HCT116 (cell line): ENCODE results near the gene C11orf68. TPM values are rescaled to one million over a fixed set of nuclear protein-coding genes. Genes with fewer than 3 reads are reported as not detected.
"Not testable (repeated sequence)": the region's sequence is repeated elsewhere in the genome, so short reads cannot be mapped to it uniquely, and the experiment has no call there.

Experiments
- ATAC-seq: fragments of 200-7000 bp; cut with Tn5 transposase; 2 replicates; pipeline ENCODE4 v1.9.1; 2020; ENCODE audit warnings: mild to moderate bottlenecking, moderate library complexity
- BruUV-seq: library from RNA; stranded (reverse); fragments of 400-500 nt; replicated peaks from 2 replicates; lab custom pipeline; 2021; lab: Mats Ljungman, UMichigan
- CTCF ChIA-PET: fragments of 300-600 bp; sonication (Branson Sonifier 250); formaldehyde crosslinking; loops from one replicate; lab custom pipeline; 2021; ENCODE audit warnings: antibody characterized with exemption; lab: Charles Lee
- POLR2A ChIA-PET: fragments of 300-600, 350-600 bp; sonication (Branson Sonifier 250); formaldehyde crosslinking; loops from one replicate; lab custom pipeline; 2021; ENCODE audit warnings: antibody characterized with exemption; lab: Charles Lee
- RAD21 ChIA-PET, 2 experiments: fragments of 300-600 bp; sonication (Branson Sonifier 250); formaldehyde crosslinking; loops; one replicate each; lab custom pipeline; 2023; ENCODE audit warnings: low total read pairs in 2 of 2; ENCODE audit not compliant: uncharacterized antibody in 2 of 2, unreplicated experiment in 2 of 2, low non-redundant PET in 1 of 2; lab: Charles Lee
- DNase-seq: peaks from one replicate; pipeline ENCODE4 v3.0.0-alpha.2; 2010; ENCODE audit warnings: low read depth, low spot score
- H2AFZ ChIP-seq: fragments of 200-600 bp; shearing (Covaris generic), sonication (generic); 2 replicates; pipeline ENCODE4 v1.6.1; 2017; ENCODE audit warnings: low read depth, mixed run types, mixed read lengths, antibody characterized with exemption, low read length; ENCODE audit not compliant: poor library complexity, severe bottlenecking
- H3K27ac ChIP-seq: 2 replicates; pipeline ENCODE4 v1.5.1; 2012; ENCODE audit warnings: low read depth, low read length
- H3K27me3 ChIP-seq: fragments of 200-600 bp; sonication (generic); 2 replicates; pipeline ENCODE4 v1.6.1; 2016; ENCODE audit warnings: mixed run types, low read length, mixed read lengths; ENCODE audit not compliant: insufficient read depth
- H3K36me3 ChIP-seq, 2 experiments: fragments of 200-500 bp in 1 of 2; fragments of 200-600 bp in 1 of 2; sonication (Bioruptor generic) in 1 of 2; sonication (generic) in 1 of 2; 2 replicates each; pipeline versions ENCODE4 v1.5.1 to v1.6.1; 2014 to 2016; ENCODE audit warnings: low read length in 2 of 2, inconsistent platforms in 1 of 2, mixed read lengths in 1 of 2, mixed run types in 1 of 2; ENCODE audit not compliant: insufficient read depth in 2 of 2, control insufficient read depth in 1 of 2
- H3K4me1 ChIP-seq, 2 experiments: fragments of 200-600 bp in 1 of 2; sonication (generic) in 1 of 2; 2 replicates each; pipeline versions ENCODE4 v1.5.1 to v1.6.1; 2012 to 2017; ENCODE audit warnings: low read length in 2 of 2, inconsistent platforms in 1 of 2, mild to moderate bottlenecking in 1 of 2, mixed read lengths in 1 of 2, mixed run types in 1 of 2, moderate library complexity in 1 of 2; ENCODE audit not compliant: insufficient read depth in 2 of 2, control insufficient read depth in 1 of 2
- H3K4me2 ChIP-seq: fragments of 200-600 bp; sonication (generic); 2 replicates; pipeline ENCODE4 v1.6.1; 2017; ENCODE audit warnings: mixed run types, low read length, mixed read lengths
- H3K4me3 ChIP-seq, 2 experiments: fragments of 200-600 bp in 1 of 2; sonication (generic) in 1 of 2; replicated peaks in 1 of 2; 2 replicates each; pipeline ENCODE4 v1.5.1; 2011 to 2016; ENCODE audit warnings: low read length in 2 of 2, control low read depth in 1 of 2, low read depth in 1 of 2, mild to moderate bottlenecking in 1 of 2, mixed read lengths in 1 of 2, mixed run types in 1 of 2
- H3K79me2 ChIP-seq: fragments of 200-600 bp; sonication (generic); 2 replicates; pipeline ENCODE4 v1.6.1; 2017; ENCODE audit warnings: mild to moderate bottlenecking, mixed run types, low read length, moderate library complexity, mixed read lengths; ENCODE audit not compliant: insufficient read depth
- H3K9ac ChIP-seq: fragments of 200-600 bp; sonication (generic); 2 replicates; pipeline ENCODE4 v1.6.1; 2016; ENCODE audit warnings: low read length, mixed read lengths
- H3K9me2 ChIP-seq: fragments of 200-600 bp; sonication (generic), shearing (Covaris generic); 2 replicates; pipeline ENCODE4 v1.6.1; 2017; ENCODE audit warnings: mixed run types, mild to moderate bottlenecking, moderate library complexity; ENCODE audit not compliant: insufficient read depth
- H3K9me3 ChIP-seq, 2 experiments: fragments of 200-500 bp in 1 of 2; fragments of 200-600 bp in 1 of 2; sonication (Bioruptor generic) in 1 of 2; sonication (generic) in 1 of 2; 2 replicates each; pipeline ENCODE4 v1.6.1; 2014 to 2017; ENCODE audit warnings: low read length in 2 of 2, mixed read lengths in 2 of 2, inconsistent platforms in 1 of 2, low read depth in 1 of 2, mild to moderate bottlenecking in 1 of 2, mixed run types in 1 of 2, moderate library complexity in 1 of 2; ENCODE audit not compliant: control insufficient read depth in 1 of 2, insufficient read depth in 1 of 2
- H4K20me1 ChIP-seq: fragments of 200-600 bp; sonication (generic), shearing (Covaris generic); 2 replicates; pipeline ENCODE4 v1.6.1; 2017; ENCODE audit warnings: mixed run types, mild to moderate bottlenecking, moderate library complexity; ENCODE audit not compliant: insufficient read depth
- CBX3 ChIP-seq: IDR thresholded peaks from 2 replicates; pipeline ENCODE4 v1.6.1; 2012; ENCODE audit warnings: low read depth
- ELF1 ChIP-seq: IDR thresholded peaks from 2 replicates; pipeline ENCODE4 v1.6.1; 2012; ENCODE audit warnings: low read depth, borderline replicate concordance
- FOSL1 ChIP-seq: IDR thresholded peaks from 2 replicates; pipeline ENCODE4 v1.6.1; 2012; ENCODE audit warnings: low read depth
- SIN3A ChIP-seq: IDR thresholded peaks from 2 replicates; pipeline ENCODE4 v1.6.1; 2012; ENCODE audit warnings: low read depth
- SP1 ChIP-seq: IDR thresholded peaks from 2 replicates; pipeline ENCODE4 v1.6.1; 2012; ENCODE audit warnings: low read depth
- intact Hi-C: fragments of 100-400 bp; cut with micrococcal nuclease; formaldehyde crosslinking; loops from 2 replicates; pipeline ENCODE4 v1.10.0; 2022
- total RNA-seq: library from RNA; stranded (reverse); gene quantifications from one replicate; pipeline ENCODE4 v1.2.1, GENCODE V29; 2021; ENCODE audit not compliant: unreplicated experiment

The C11orf68 gene
- total RNA-seq, 1 experiment from 2014 or later, result 49.8 TPM

DNA sequence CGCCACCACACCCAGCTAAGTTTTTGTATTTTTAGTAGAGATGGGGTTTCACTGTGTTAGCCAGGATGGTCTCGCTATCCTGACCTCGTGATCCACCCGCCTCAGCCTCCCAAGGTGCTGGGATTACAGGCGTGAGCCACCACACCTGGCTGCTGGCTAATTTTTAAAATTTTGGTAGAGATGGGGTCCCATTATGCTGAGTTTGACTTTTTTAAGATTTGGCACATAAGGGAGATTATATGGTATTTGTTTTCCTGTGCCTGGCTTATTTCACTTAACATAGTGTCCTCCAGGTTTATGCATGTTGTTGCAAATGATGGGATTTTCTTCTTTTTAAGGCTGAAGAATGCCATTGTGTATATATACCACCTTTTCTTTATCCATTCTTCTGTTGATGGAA is 31.8 kb upstream of the C11orf68 start:
- BruUV-seq, H3K27ac ChIP-seq, H4K20me1 ChIP-seq, H3K4me1 ChIP-seq, H3K9ac ChIP-seq, DNase-seq, ATAC-seq, H3K9me3 ChIP-seq, H2AFZ ChIP-seq, H3K4me2 ChIP-seq, RAD21 ChIA-PET, H3K79me2 ChIP-seq, CTCF ChIA-PET, H3K4me3 ChIP-seq, POLR2A ChIA-PET, intact Hi-C loops, H3K36me3 ChIP-seq, H3K27me3 ChIP-seq, H3K9me2 ChIP-seq: not testable (repeated sequence)

DNA sequence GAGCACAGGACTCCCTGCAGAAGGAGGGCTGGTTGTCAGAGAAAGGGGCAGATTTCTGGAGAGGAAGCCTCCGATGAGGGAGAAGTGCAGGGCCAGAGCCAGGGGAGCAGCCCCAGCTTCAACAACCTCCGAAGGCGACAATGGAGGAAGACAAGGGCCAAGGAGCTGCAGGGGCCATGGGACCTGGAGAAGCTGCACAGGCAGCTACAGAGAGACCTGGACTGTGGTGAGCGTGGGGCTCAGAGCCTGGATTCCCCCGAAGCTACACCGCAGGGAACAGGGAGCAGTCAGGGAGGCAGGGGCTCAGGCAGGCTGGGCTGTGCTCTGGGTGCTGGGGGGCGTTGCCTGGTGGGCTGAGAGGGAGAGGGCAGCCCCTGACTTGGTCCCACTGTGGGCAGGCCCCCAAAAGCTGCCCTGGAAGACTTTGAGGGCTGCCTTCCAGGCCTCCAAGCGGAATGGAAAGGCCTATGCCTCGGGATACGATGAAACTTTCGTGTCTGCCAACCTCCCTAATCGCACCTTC is 28.8 kb upstream of the C11orf68 start:
- Histone ChIP-seq H3K79me2 (no peaks in the 10 kb centered on the region), H3K9ac (no peak overlapping the region), H3K27ac (no peak overlapping the region), H2AFZ (no peak overlapping the region), H3K9me2 (no peaks in the 10 kb centered on the region), H3K36me3 (no peaks in the 10 kb centered on the region), H4K20me1 (no peaks in the 10 kb centered on the region), H3K4me3 (no peak overlapping the region), H3K4me2 (no peak overlapping the region), H3K9me3 (no peaks in the 10 kb centered on the region), H3K4me1 (no peaks in the 10 kb centered on the region), H3K27me3 (no peaks in the 10 kb centered on the region)
- TF ChIP-seq ELF1 (no peak), FOSL1 (no peak), SP1 (no peak), SIN3A (no peak), CBX3 (no peak)
- DNase-seq (no peak), ATAC-seq (no peak)
- intact Hi-C loops, result no loop called here
- ChIA-PET POLR2A (no interaction called here), RAD21 (no interaction called here), CTCF (no interaction called here)
- BruUV-seq, result no TSS peak
